ENCODE data around the gene SLC52A1. TPM values are rescaled to one million over a fixed set of nuclear protein-coding genes. Genes with fewer than 3 reads are reported as not detected.

The SLC52A1 gene
- polyA plus RNA-seq, 1 of the 3 experiments (the other 2 are of a cell fraction): 0.49 TPM

DNA sequence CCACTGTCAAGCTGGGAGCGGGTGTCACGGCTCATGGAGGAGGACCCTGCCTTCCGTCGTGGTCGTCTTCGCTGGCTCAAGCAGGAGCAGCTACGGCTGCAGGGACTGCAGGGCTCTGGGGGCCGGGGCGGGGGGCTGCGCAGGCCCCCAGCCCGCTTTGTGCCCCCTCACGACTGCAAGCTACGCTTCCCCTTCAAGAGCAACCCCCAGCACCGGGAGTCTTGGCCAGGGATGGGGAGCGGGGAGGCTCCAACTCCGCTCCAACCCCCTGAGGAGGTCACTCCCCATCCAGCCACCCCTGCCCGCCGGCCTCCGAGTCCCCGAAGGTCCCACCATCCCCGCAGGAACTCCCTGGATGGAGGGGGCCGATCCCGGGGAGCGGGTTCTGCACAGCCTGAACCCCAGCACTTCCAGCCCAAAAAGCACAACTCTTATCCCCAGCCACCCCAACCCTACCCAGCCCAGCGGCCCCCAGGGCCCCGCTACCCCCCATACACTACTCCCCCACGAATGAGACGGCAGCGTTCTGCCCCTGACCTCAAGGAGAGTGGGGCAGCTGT lies 11.6 kb downstream of the SLC52A1 start:
- H3K9me2 ChIP-seq: no peaks in the 10 kb centered on the region
- H3K27me3 ChIP-seq (ENCODE audit: insufficient read depth): no peaks in the 10 kb centered on the region
- CTCF ChIA-PET: interaction anchor here (1.0 to 1.9 kb wide), 2 partner anchors 36 to 44 kb away, joined by 3 to 4 read pairs; partner anchors contain the start of gene CAMTA2
- peaks cover 13% of the 10 kb centered on the region for H3F3A ChIP-seq (replicated peaks; ENCODE audit: insufficient read depth)
- no peak overlapping the region for H2AFZ ChIP-seq (ENCODE audit: low read depth)
- 100% methylated on average over 3 of the region's 29 CpGs for WGBS (ENCODE audit: low lambda C conversion rate)
- no peaks in the 10 kb centered on the region for H3K79me2 ChIP-seq (ENCODE audit: insufficient read depth)
- no peaks in the 10 kb centered on the region for H4K20me1 ChIP-seq (ENCODE audit: insufficient read depth)
- no peaks in the 10 kb centered on the region for H3K9me3 ChIP-seq
- H3K9ac ChIP-seq: no peak overlapping the region
- H3K36me3 ChIP-seq (replicated peaks in 1 of 2; ENCODE audit: control insufficient read depth in 1 of 2, insufficient read depth in 2 of 2, low read length in 1 of 2): peaks cover 12 to 32% of the 10 kb centered on the region in 2 experiments
- H3K4me1 ChIP-seq (ENCODE audit: control insufficient read depth in 1 of 2, insufficient read depth in 2 of 2, low read depth in 1 of 2, low read length in 1 of 2): no peaks in the 10 kb centered on the region
- POLR2A ChIA-PET: no interaction called here
- H3K4me2 ChIP-seq: no peak overlapping the region
- DNase-seq: no peak
- no peak for TF ChIP-seq TEAD4 (IDR thresholded peaks at IDR 0.05; ENCODE audit: borderline replicate concordance, insufficient read depth)
- no peak overlapping the region for H3K27ac ChIP-seq (ENCODE audit: low read depth in 2 of 2, low read length in 1 of 2)
- no peak overlapping the region for H3K4me3 ChIP-seq (ENCODE audit: low read depth in 2 of 2, low read length in 1 of 2)

DNA sequence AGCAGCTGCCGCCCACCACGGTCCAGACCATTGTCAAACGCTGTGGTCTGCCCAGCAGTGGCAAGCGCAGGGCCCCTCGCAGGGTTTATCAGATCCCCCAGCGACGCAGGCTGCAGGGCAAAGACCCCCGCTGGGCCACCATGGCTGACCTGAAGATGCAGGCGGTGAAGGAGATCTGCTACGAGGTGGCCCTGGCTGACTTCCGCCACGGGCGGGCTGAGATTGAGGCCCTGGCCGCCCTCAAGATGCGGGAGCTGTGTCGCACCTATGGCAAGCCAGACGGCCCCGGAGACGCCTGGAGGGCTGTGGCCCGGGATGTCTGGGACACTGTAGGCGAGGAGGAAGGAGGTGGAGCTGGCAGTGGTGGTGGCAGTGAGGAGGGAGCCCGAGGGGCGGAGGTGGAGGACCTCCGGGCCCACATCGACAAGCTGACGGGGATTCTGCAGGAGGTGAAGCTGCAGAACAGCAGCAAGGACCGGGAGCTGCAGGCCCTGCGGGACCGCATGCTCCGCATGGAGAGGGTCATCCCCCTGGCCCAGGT lies 13.0 kb downstream of the SLC52A1 start:
- no peak overlapping the region for H3K4me3 ChIP-seq (ENCODE audit: low read depth in 2 of 2, low read length in 1 of 2)
- no peaks in the 10 kb centered on the region for H3K4me1 ChIP-seq (ENCODE audit: control insufficient read depth in 1 of 2, insufficient read depth in 2 of 2, low read depth in 1 of 2, low read length in 1 of 2)
- no peak overlapping the region for H3K4me2 ChIP-seq
- no peak overlapping the region for H2AFZ ChIP-seq (ENCODE audit: low read depth)
- H3K9me3 ChIP-seq: no peaks in the 10 kb centered on the region
- no peak for DNase-seq
- no peaks in the 10 kb centered on the region for H4K20me1 ChIP-seq (ENCODE audit: insufficient read depth)
- no peaks in the 10 kb centered on the region for H3K9me2 ChIP-seq
- H3K9ac ChIP-seq: no peak overlapping the region
- H3K27me3 ChIP-seq (ENCODE audit: insufficient read depth): no peaks in the 10 kb centered on the region
- peaks cover 10% of the 10 kb centered on the region for H3F3A ChIP-seq (replicated peaks; ENCODE audit: insufficient read depth)
- no peak for TF ChIP-seq EZH2phosphoT487 (IDR thresholded peaks at IDR 0.05; ENCODE audit: borderline replicate concordance, low read depth)
- no peak for TF ChIP-seq CHD2 (IDR thresholded peaks at IDR 0.05; ENCODE audit: low read length, partially characterized antibody)
- TF ChIP-seq RFX5 (IDR thresholded peaks at IDR 0.05; ENCODE audit: low read length): no peak
- TF ChIP-seq, protein P1, sequence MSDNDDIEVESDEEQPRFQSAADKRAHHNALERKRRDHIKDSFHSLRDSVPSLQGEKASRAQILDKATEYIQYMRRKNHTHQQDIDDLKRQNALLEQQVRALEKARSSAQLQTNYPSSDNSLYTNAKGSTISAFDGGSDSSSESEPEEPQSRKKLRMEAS (IDR thresholded peaks at IDR 0.05; ENCODE audit: low read depth): no peak
- no peak for TF ChIP-seq NFIC (IDR thresholded peaks at IDR 0.05; ENCODE audit: borderline replicate concordance)
- TF ChIP-seq MEF2A (IDR thresholded peaks at IDR 0.05; ENCODE audit: borderline replicate concordance, low read depth): no peak
- TF ChIP-seq, protein P2, sequence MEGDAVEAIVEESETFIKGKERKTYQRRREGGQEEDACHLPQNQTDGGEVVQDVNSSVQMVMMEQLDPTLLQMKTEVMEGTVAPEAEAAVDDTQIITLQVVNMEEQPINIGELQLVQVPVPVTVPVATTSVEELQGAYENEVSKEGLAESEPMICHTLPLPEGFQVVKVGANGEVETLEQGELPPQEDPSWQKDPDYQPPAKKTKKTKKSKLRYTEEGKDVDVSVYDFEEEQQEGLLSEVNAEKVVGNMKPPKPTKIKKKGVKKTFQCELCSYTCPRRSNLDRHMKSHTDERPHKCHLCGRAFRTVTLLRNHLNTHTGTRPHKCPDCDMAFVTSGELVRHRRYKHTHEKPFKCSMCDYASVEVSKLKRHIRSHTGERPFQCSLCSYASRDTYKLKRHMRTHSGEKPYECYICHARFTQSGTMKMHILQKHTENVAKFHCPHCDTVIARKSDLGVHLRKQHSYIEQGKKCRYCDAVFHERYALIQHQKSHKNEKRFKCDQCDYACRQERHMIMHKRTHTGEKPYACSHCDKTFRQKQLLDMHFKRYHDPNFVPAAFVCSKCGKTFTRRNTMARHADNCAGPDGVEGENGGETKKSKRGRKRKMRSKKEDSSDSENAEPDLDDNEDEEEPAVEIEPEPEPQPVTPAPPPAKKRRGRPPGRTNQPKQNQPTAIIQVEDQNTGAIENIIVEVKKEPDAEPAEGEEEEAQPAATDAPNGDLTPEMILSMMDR (IDR thresholded peaks at IDR 0.05): no peak
- no peak for TF ChIP-seq ELF1 (IDR thresholded peaks at IDR 0.05)
- no peak for TF ChIP-seq RAD21 (IDR thresholded peaks at IDR 0.05; ENCODE audit: low read length)
- no peak for TF ChIP-seq NRF1 (IDR thresholded peaks at IDR 0.05; ENCODE audit: low read depth, low read length)
- TF ChIP-seq, protein P3, sequence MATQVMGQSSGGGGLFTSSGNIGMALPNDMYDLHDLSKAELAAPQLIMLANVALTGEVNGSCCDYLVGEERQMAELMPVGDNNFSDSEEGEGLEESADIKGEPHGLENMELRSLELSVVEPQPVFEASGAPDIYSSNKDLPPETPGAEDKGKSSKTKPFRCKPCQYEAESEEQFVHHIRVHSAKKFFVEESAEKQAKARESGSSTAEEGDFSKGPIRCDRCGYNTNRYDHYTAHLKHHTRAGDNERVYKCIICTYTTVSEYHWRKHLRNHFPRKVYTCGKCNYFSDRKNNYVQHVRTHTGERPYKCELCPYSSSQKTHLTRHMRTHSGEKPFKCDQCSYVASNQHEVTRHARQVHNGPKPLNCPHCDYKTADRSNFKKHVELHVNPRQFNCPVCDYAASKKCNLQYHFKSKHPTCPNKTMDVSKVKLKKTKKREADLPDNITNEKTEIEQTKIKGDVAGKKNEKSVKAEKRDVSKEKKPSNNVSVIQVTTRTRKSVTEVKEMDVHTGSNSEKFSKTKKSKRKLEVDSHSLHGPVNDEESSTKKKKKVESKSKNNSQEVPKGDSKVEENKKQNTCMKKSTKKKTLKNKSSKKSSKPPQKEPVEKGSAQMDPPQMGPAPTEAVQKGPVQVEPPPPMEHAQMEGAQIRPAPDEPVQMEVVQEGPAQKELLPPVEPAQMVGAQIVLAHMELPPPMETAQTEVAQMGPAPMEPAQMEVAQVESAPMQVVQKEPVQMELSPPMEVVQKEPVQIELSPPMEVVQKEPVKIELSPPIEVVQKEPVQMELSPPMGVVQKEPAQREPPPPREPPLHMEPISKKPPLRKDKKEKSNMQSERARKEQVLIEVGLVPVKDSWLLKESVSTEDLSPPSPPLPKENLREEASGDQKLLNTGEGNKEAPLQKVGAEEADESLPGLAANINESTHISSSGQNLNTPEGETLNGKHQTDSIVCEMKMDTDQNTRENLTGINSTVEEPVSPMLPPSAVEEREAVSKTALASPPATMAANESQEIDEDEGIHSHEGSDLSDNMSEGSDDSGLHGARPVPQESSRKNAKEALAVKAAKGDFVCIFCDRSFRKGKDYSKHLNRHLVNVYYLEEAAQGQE (IDR thresholded peaks at IDR 0.05; ENCODE audit: low read depth, low read length): no peak
- no peak for TF ChIP-seq YY1 (IDR thresholded peaks at IDR 0.05; ENCODE audit: low read depth)
- TF ChIP-seq MXI1 (IDR thresholded peaks at IDR 0.05; ENCODE audit: low read depth, low read length): no peak
- TF ChIP-seq SMC3 (IDR thresholded peaks at IDR 0.05; ENCODE audit: low read depth, low read length): no peak
- TF ChIP-seq, protein P4, sequence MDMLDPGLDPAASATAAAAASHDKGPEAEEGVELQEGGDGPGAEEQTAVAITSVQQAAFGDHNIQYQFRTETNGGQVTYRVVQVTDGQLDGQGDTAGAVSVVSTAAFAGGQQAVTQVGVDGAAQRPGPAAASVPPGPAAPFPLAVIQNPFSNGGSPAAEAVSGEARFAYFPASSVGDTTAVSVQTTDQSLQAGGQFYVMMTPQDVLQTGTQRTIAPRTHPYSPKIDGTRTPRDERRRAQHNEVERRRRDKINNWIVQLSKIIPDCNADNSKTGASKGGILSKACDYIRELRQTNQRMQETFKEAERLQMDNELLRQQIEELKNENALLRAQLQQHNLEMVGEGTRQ (IDR thresholded peaks at IDR 0.05; ENCODE audit: borderline replicate concordance, low read depth, low read length): no peak
- TF ChIP-seq, protein P5, sequence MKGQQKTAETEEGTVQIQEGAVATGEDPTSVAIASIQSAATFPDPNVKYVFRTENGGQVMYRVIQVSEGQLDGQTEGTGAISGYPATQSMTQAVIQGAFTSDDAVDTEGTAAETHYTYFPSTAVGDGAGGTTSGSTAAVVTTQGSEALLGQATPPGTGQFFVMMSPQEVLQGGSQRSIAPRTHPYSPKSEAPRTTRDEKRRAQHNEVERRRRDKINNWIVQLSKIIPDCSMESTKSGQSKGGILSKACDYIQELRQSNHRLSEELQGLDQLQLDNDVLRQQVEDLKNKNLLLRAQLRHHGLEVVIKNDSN (IDR thresholded peaks at IDR 0.05; ENCODE audit: borderline replicate concordance, low read depth): no peak
- TF ChIP-seq, protein P6, sequence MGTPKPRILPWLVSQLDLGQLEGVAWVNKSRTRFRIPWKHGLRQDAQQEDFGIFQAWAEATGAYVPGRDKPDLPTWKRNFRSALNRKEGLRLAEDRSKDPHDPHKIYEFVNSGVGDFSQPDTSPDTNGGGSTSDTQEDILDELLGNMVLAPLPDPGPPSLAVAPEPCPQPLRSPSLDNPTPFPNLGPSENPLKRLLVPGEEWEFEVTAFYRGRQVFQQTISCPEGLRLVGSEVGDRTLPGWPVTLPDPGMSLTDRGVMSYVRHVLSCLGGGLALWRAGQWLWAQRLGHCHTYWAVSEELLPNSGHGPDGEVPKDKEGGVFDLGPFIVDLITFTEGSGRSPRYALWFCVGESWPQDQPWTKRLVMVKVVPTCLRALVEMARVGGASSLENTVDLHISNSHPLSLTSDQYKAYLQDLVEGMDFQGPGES (IDR thresholded peaks at IDR 0.05; ENCODE audit: low read depth, low read length): no peak
- CTCF ChIA-PET: interaction anchor here (1.6 to 1.9 kb wide), 2 partner anchors 16 to 42 kb away, joined by 3 to 4 read pairs; no protein-coding TSS in a partner anchor
- no peaks in the 10 kb centered on the region for H3K79me2 ChIP-seq (ENCODE audit: insufficient read depth)
- POLR2A ChIA-PET: no interaction called here
- peaks cover 12 to 32% of the 10 kb centered on the region in 2 experiments for H3K36me3 ChIP-seq (replicated peaks in 1 of 2; ENCODE audit: control insufficient read depth in 1 of 2, insufficient read depth in 2 of 2, low read length in 1 of 2)
- WGBS (ENCODE audit: low lambda C conversion rate): 93% methylated on average over 17 of the region's 30 CpGs
- H3K27ac ChIP-seq (ENCODE audit: low read depth in 2 of 2, low read length in 1 of 2): no peak overlapping the region

Measured in SK-N-SH (cell line).